IMR-90 (cell line): ENCODE measurements around the gene RNASE7. TPM values are rescaled to one million over a fixed set of nuclear protein-coding genes. Genes with fewer than 3 reads are reported as not detected.

Source experiments
- ATAC-seq: fragments of 200-7000 bp; cut with Tn5 transposase; 2 replicates; pipeline ENCODE4 v1.9.1; 2020; ENCODE audit warnings: low read depth, mild to moderate bottlenecking, moderate library complexity
- BruUV-seq: library from RNA; stranded (reverse); fragments of 400-500 nt; replicated peaks from 2 replicates; lab custom pipeline; 2021; lab: Mats Ljungman, UMichigan
- CTCF ChIA-PET: fragments of 300-600 bp; formaldehyde crosslinking; extraction: SDS; loops from one replicate; lab custom pipeline; 2021; ENCODE audit warnings: antibody characterized with exemption; lab: Yijun Ruan, JAX
- POLR2A ChIA-PET: fragments of 300-600 bp; sonication (Branson Sonifier 250); formaldehyde crosslinking; loops from one replicate; lab custom pipeline; 2022; ENCODE audit warnings: antibody characterized with exemption; ENCODE audit not compliant: unreplicated experiment; lab: Charles Lee
- DNase-seq: peaks from one replicate; pipeline ENCODE4 v3.0.0; 2013
- H2AFZ ChIP-seq: replicated peaks from 2 replicates; pipeline ENCODE3; 2013; ENCODE audit warnings: low read length, mild to moderate bottlenecking; ENCODE audit not compliant: poor library complexity
- H2AK5ac ChIP-seq: 2 replicates; pipeline ENCODE4 v1.6.1; 2013; ENCODE audit warnings: low read depth, low read length, inconsistent platforms
- H2AK9ac ChIP-seq: replicated peaks from 2 replicates; pipeline ENCODE3; 2013; ENCODE audit warnings: mild to moderate bottlenecking, low read depth, low read length, moderate library complexity; ENCODE audit not compliant: poor library complexity
- H2BK120ac ChIP-seq: 2 replicates; pipeline ENCODE4 v1.6.1; 2013; ENCODE audit warnings: low read depth, low read length, inconsistent platforms
- H2BK15ac ChIP-seq: 3 replicates; pipeline ENCODE4 v1.6.1; 2013; ENCODE audit warnings: low read depth, low read length, inconsistent platforms
- H2BK20ac ChIP-seq: 2 replicates; pipeline ENCODE4 v1.6.1; 2013; ENCODE audit warnings: low read depth, mild to moderate bottlenecking, inconsistent platforms, low read length, moderate library complexity
- H2BK5ac ChIP-seq: 2 replicates; pipeline ENCODE4 v1.6.1; 2013; ENCODE audit warnings: mild to moderate bottlenecking, low read depth, low read length, inconsistent platforms; ENCODE audit not compliant: poor library complexity, severe bottlenecking
- H3K14ac ChIP-seq: replicated peaks from 2 replicates; pipeline ENCODE4 v1.6.1; 2013; ENCODE audit warnings: low read depth, low read length, inconsistent platforms
- H3K18ac ChIP-seq: 2 replicates; pipeline ENCODE4 v1.6.1; 2013; ENCODE audit warnings: low read depth, low read length, control low read depth
- H3K23ac ChIP-seq: 2 replicates; pipeline ENCODE4 v1.6.1; 2013; ENCODE audit warnings: low read depth, low read length, inconsistent platforms
- H3K27ac ChIP-seq: 2 replicates; pipeline ENCODE4 v1.5.1; 2013; ENCODE audit warnings: mild to moderate bottlenecking, control low read depth, low read length; ENCODE audit not compliant: insufficient read depth
- H3K27me3 ChIP-seq: 2 replicates; pipeline ENCODE4 v1.6.1; 2013; ENCODE audit warnings: low read length; ENCODE audit not compliant: control insufficient read depth, insufficient read depth
- H3K36me3 ChIP-seq: 2 replicates; pipeline ENCODE4 v1.6.1; 2013; ENCODE audit warnings: low read length, mixed read lengths; ENCODE audit not compliant: control insufficient read depth, insufficient read depth
- H3K4ac ChIP-seq: 2 replicates; pipeline ENCODE4 v1.6.1; 2013; ENCODE audit warnings: low read depth, low read length, inconsistent platforms
- H3K4me1 ChIP-seq: 2 replicates; pipeline ENCODE4 v1.6.1; 2013; ENCODE audit warnings: low read length, mixed read lengths; ENCODE audit not compliant: control insufficient read depth, insufficient read depth
- H3K4me2 ChIP-seq: 2 replicates; pipeline ENCODE4 v1.6.1; 2013; ENCODE audit warnings: low read depth, mild to moderate bottlenecking, control low read depth, low read length, moderate library complexity
- H3K4me3 ChIP-seq: 2 replicates; pipeline ENCODE4 v1.5.1; 2013; ENCODE audit warnings: low read depth, mild to moderate bottlenecking, control low read depth, low read length, moderate library complexity; ENCODE audit not compliant: insufficient read depth
- H3K56ac ChIP-seq: 2 replicates; pipeline ENCODE4 v1.6.1; 2013; ENCODE audit warnings: low read length, inconsistent platforms; ENCODE audit not compliant: insufficient read depth; ENCODE audit errors: extremely low read depth
- H3K79me1 ChIP-seq, 2 experiments: 2 replicates each; pipeline ENCODE4 v1.6.1; 2013; ENCODE audit warnings: low read length in 2 of 2, inconsistent platforms in 1 of 2, low read depth in 1 of 2
- H3K9ac ChIP-seq: 2 replicates; pipeline ENCODE4 v1.6.1; 2013; ENCODE audit warnings: low read depth, low read length, control low read depth
- H3K9me1 ChIP-seq: 2 replicates; pipeline ENCODE4 v1.6.1; 2013; ENCODE audit warnings: low read length, inconsistent platforms; ENCODE audit not compliant: insufficient read depth
- H3K9me3 ChIP-seq: 2 replicates; pipeline ENCODE4 v1.6.1; 2013; ENCODE audit warnings: low read length; ENCODE audit not compliant: control insufficient read depth, insufficient read depth
- H4K20me1 ChIP-seq: 2 replicates; pipeline ENCODE4 v1.6.1; 2013; ENCODE audit warnings: low read length, inconsistent platforms; ENCODE audit not compliant: insufficient read depth
- H4K5ac ChIP-seq: 2 replicates; pipeline ENCODE4 v1.6.1; 2013; ENCODE audit warnings: mild to moderate bottlenecking, low read depth, low read length, control low read depth
- H4K8ac ChIP-seq, 2 experiments: 2 replicates each; pipeline ENCODE4 v1.6.1; 2013; ENCODE audit warnings: low read depth in 2 of 2, low read length in 2 of 2, control low read depth in 1 of 2, inconsistent platforms in 1 of 2
- H4K91ac ChIP-seq: 2 replicates; pipeline ENCODE4 v1.6.1; 2013; ENCODE audit warnings: low read depth, low read length, inconsistent platforms; ENCODE audit not compliant: insufficient read depth
- CTCF ChIP-seq: conservative IDR thresholded peaks from 2 replicates; pipeline ENCODE4 v1.5.1; 2012; ENCODE audit warnings: mild to moderate bottlenecking, low read depth, low read length, improper control_type of control experiment
- MXI1 ChIP-seq: IDR thresholded peaks from 2 replicates; pipeline ENCODE4 v1.6.1; 2012; ENCODE audit warnings: low read depth, mild to moderate bottlenecking, low read length, moderate library complexity, borderline replicate concordance
- RAD21 ChIP-seq: IDR thresholded peaks from 2 replicates; pipeline ENCODE4 v1.6.1; 2012; ENCODE audit warnings: low read length, improper control_type of control experiment
- RCOR1 ChIP-seq: IDR thresholded peaks from 2 replicates; pipeline ENCODE4 v1.6.1; 2012; ENCODE audit warnings: mild to moderate bottlenecking, low read length, improper control_type of control experiment; ENCODE audit not compliant: insufficient replicate concordance
- SMC3 ChIP-seq: fragments of 150-350 bp; IDR thresholded peaks from 2 replicates; pipeline ENCODE4 v1.6.1; 2016; ENCODE audit warnings: low read depth, mild to moderate bottlenecking, antibody characterized with exemption, low read length, moderate library complexity
- WGBS, 2 experiments: methylation state at CpG; one replicate each; pipeline versions ENCODE4 v1.1.5 to v1.1.7; 2013; ENCODE audit warnings: missing lambda C conversion rate in 2 of 2; ENCODE audit not compliant: insufficient read length in 1 of 2; ENCODE audit errors: extremely low coverage in 2 of 2; 5-methylcytosine and 5-hydroxymethylcytosine counted together
- dilution Hi-C: fragments of 300-500 bp; cut with HindIII; formaldehyde crosslinking; loops from one replicate; pipeline ENCODE4 v1.14.3; 2018; ENCODE audit warnings: low sequenced_read_pairs; ENCODE audit not compliant: unreplicated experiment
- in situ Hi-C: fragments of 300-500 bp; cut with MboI; formaldehyde crosslinking; loops from 3 replicates; pipeline ENCODE4 v1.14.3; 2019; ENCODE audit warnings: low sequenced_read_pairs, inconsistent platforms, mixed read lengths
- intact Hi-C: fragments of 100-400 bp; cut with micrococcal nuclease; formaldehyde crosslinking; loops from 2 replicates; pipeline ENCODE4 v1.10.0; 2022
- polyA plus RNA-seq, 3 experiments: library from polyadenylated mRNA; depleted of rRNA; stranded (reverse); fragments of >200 nt; gene quantifications; 2 replicates each; pipeline ENCODE4 v1.2.3, GENCODE V29; 2012; ENCODE audit warnings: low replicate concordance in 1 of 3
- total RNA-seq: library from RNA; depleted of rRNA; stranded (reverse); fragments of >200 nt; gene quantifications from 2 replicates; pipeline ENCODE4 v1.2.3, GENCODE V29; 2012

RNASE7 gene
- total and polyA plus RNA-seq, 2 of the 4 experiments (the other 2 are of a cell fraction): not detected

GRCh38 chr14:21014761-21015190 lies 27.4 kb upstream of the RNASE7 start:
- no TSS peak for BruUV-seq
- Histone ChIP-seq H3K56ac (no peak overlapping the region), H4K91ac (no peak overlapping the region), H3K4me3 (no peak overlapping the region), H2BK15ac (no peak overlapping the region), H3K27me3 (peaks cover 23% of the 10 kb centered on the region), H4K5ac (no peak overlapping the region), H2BK5ac (no peak overlapping the region), H3K4me2 (no peak overlapping the region), H3K27ac (no peak overlapping the region), H4K8ac (no peak overlapping the region), H3K14ac (no peak overlapping the region), H3K4me1 (no peaks in the 10 kb centered on the region), H4K20me1 (no peaks in the 10 kb centered on the region), H3K9me1 (no peaks in the 10 kb centered on the region), H3K4ac (no peak overlapping the region), H3K23ac (no peak overlapping the region), H2AK5ac (no peak overlapping the region), H3K36me3 (no peaks in the 10 kb centered on the region), H2BK120ac (no peak overlapping the region), H3K9me3 (no peaks in the 10 kb centered on the region), H3K79me1 (no peaks in the 10 kb centered on the region), H2BK20ac (no peak overlapping the region), H2AFZ (no peak overlapping the region), H3K18ac (no peak overlapping the region), H2AK9ac (no peak overlapping the region), H3K9ac (no peak overlapping the region)
- WGBS, 2 experiments: 0% methylated on average over 1 of the region's 4 CpGs; no CpG with 5 or more reads in 1 of the 2 experiments
- no peak for TF ChIP-seq RCOR1
- TF ChIP-seq MXI1: no peak
- TF ChIP-seq CTCF: peak; percentile 96
- peak; percentile 96 for TF ChIP-seq RAD21
- TF ChIP-seq SMC3: peak; percentile 95
- ATAC-seq (peak; percentile 90), DNase-seq (peak; percentile 83)
- POLR2A ChIA-PET: no interaction called here
- in situ Hi-C loops (loop anchor here (5.0 kb wide), 1 partner anchor 88 kb away; the partner anchor contains the start of gene TMEM253), dilution Hi-C loops (no loop called here), intact Hi-C loops (loop anchor here (1.0 kb wide), 4 partner anchors 26 to 90 kb away; no protein-coding TSS in a partner anchor)
- CTCF ChIA-PET: interaction anchor here (0.5 to 3.0 kb wide), 30 partner anchors 9 to 590 kb away, joined by 3 to 44 read pairs (median 4); partner anchors contain the start of genes NDRG2, SLC39A2 and TMEM253
